LNCaP clone FGC (cell line): ENCODE results near the gene OR9Q1.

Experiments used
- DNase-seq: peaks from one replicate; pipeline ENCODE4 v3.0.0-alpha.2; 2011; ENCODE audit warnings: low read depth
- H3K4me3 ChIP-seq: 2 replicates; pipeline ENCODE4 v1.5.1; 2011; ENCODE audit warnings: mild to moderate bottlenecking, low read depth, low read length, control low read depth
- TF ChIP-seq, protein P1 (sequence below): IDR thresholded peaks from 2 replicates; pipeline ENCODE4 v1.5.1; 2012; ENCODE audit warnings: mild to moderate bottlenecking; ENCODE audit not compliant: control insufficient read depth, insufficient read depth; ENCODE audit errors: extremely low read depth

Gene OR9Q1

DNA sequence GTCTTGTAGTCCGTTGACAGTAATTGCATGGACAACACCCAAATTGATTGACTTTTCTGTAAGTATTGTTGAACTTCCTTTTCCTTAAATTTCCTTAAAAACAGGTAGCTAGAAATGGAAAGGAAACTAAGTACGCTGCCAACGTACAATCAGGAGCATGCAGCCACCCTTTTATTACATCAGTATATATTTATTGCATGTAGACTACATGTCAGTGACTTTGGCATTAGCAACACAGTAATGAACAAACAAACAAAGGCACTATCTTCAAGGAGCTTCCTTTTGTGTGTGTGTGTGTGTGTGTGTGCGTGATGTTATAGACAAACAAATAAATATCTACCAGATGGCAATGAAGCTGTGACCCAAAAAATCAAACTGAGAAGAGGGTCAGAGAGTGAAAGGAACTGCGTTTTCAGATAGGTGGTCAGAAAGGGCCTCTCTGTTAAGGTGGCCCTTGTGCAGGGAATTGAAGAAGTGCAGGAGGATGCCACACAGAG is at the start of gene OR9Q1:
Gene OR9Q1, plus strand, starts transcription at position 447 of the 497 bp plus-strand sequence. CDS start 155,564 bp downstream, outside the sequence.
- no peak within 1 kb of the TSS for H3K4me3 ChIP-seq
- DNase-seq: no peak
- TF ChIP-seq, protein P1, sequence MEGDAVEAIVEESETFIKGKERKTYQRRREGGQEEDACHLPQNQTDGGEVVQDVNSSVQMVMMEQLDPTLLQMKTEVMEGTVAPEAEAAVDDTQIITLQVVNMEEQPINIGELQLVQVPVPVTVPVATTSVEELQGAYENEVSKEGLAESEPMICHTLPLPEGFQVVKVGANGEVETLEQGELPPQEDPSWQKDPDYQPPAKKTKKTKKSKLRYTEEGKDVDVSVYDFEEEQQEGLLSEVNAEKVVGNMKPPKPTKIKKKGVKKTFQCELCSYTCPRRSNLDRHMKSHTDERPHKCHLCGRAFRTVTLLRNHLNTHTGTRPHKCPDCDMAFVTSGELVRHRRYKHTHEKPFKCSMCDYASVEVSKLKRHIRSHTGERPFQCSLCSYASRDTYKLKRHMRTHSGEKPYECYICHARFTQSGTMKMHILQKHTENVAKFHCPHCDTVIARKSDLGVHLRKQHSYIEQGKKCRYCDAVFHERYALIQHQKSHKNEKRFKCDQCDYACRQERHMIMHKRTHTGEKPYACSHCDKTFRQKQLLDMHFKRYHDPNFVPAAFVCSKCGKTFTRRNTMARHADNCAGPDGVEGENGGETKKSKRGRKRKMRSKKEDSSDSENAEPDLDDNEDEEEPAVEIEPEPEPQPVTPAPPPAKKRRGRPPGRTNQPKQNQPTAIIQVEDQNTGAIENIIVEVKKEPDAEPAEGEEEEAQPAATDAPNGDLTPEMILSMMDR: no peak

GRCh38 chr11:57974132-57974531 is 49.5 kb upstream of the OR9Q1 start:
- TF ChIP-seq, protein P1: no peak
- no peak for DNase-seq
- no peak overlapping the region for H3K4me3 ChIP-seq

DNA sequence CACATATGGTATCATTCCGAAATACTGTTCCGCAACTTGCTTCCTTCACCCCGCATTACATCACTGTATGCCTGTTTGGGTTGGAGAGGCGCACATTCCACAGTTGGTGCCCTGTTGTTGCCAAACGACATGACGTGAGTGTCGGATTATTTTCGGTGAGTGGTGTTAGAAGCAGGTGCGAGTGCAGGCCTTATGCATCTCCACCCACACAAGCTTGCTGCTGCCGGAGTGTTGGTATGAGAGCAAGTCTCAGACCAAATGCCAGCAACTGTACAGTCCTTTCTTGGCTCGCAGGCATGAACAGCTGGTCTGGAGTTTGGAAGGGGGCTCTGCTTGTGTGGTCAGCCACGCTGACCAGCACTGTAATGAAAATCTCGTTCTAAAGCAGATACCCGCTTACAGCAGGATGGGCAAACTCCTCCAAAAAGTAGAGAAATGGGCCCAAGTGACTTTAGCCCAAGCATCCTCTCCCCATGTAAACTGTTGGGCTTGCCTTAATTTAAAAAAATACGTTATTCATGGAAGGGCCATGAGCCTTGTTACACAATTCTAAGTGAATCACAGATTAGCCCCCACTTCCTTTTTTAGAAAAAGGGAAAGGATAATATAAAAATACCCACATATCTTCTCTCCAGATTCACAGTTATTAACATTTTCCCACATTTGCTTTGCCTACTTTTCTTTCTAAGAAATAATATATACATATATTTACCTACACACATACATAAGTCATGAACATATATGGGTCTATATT is 48.7 kb upstream of the OR9Q1 start:
- TF ChIP-seq, protein P1: no peak
- DNase-seq: no peak
- no peak overlapping the region for H3K4me3 ChIP-seq

DNA sequence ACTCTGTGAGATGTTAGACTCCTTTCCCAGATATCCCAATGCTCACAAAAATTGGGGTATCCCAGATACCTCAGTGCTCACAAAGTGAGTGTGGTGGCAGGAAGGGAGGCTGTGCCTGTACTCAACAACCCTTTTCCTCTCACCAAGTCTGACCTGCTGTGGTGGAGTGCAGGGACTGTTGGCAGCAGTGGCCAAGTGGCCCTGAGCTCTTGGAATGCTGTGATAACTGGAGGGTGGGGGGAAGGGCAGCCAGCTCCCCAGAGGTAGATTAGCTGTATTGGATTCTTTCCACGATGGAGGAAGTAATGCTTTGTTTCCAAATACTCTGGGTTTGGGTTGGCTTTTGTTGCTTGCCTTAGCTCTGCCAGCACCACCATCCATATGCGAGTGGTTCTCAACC is 46.0 kb upstream of the OR9Q1 start:
- no peak for DNase-seq
- TF ChIP-seq, protein P1: no peak
- no peak overlapping the region for H3K4me3 ChIP-seq

DNA sequence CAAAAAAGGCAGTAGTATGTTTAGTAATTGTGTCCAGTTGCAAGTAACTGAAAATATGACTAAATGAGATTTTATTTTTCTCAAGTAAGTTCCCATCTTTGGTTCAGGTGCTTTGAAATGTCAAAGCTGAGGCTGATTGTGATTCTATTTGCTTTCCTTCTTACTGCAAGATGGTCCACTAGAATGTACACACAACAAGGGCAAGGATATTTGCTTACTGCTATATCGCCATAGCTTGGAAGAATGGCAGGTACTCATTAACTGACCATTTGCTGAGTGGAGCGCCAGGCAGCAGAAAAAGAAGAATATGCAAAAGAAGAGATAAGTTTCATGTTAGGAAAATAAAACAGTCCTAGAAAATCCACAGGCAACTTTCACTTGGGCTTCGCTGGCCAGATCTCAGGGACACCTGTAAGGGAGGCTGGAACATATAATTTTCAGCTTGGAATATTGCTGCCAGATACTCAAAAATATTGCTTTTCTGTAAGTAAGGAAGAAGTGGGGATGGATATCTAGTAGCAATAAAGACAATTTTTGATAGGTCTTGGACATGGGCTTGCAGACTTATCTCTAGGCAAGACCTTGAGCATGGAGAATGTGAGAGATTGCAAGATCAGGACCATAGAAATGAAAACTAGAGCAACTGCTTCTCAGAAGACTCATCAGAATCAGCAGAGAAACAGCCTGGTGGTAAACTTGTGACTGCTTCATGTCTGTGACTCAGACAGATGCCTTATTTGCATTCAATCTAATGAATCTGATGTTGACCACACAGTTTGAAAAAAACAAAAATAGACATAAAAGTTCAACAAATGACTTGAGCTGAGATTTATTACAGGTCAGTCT is 44.8 kb upstream of the OR9Q1 start:
- H3K4me3 ChIP-seq: no peak overlapping the region
- TF ChIP-seq, protein P1: no peak
- DNase-seq: no peak

DNA sequence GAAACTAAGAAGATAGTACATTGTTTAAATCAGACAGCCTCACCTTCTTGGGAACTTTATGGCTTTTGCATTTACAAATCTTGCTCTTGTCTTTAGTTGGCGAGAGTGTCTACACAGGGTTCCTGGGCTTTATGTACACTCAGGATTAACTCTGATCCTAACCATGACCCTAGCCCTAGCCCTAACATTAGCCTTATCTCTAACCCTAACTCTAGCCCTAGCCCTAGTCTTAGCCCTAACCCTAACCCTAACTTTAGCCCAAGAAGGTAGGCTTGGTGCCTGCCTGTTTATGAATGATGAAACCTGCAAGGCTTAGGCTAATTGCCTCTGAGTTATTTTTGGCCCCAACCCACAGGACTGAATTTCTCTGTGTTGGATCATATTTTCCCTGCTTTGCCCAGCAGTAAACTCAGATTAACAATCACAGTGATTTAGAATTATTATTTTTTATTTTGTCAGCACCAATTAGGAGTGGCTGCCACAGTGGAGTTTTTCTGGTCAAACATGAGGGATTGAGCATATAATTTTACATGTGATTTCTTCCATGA is 44.1 kb upstream of the OR9Q1 start:
- DNase-seq: no peak
- no peak overlapping the region for H3K4me3 ChIP-seq
- TF ChIP-seq, protein P1: no peak
